ENCODE results near the gene LPP. TPM values are rescaled to one million over a fixed set of nuclear protein-coding genes. Genes with fewer than 3 reads are reported as not detected.

LPP gene
- total RNA-seq, 4 donors from 2014 or later: 56.0 to 65.7 (median 58.1) TPM

- in situ Hi-C loops (cut with MboI; ENCODE audit: low sequenced_read_pairs in 4 of 4): loop anchor here in 3 of 4 donors (25.0 kb wide), 3 partner anchors 542 to 858 kb away; partner anchors contain the start of gene BCL6 (in 1 of the 3)
- H3K27ac ChIP-seq: peak overlapping the region; percentile 58 to 99 (median 84)
- H3K4me3 ChIP-seq: no peak overlapping the region
- no peaks in the 10 kb centered on the region for H3K36me3 ChIP-seq
- no peaks in the 10 kb centered on the region for H3K27me3 ChIP-seq
- no peak for DNase-seq
- intact Hi-C loops (cut with DNase I; ENCODE audit: low total_unique reads): loop anchor here (10.0 kb wide), 1 partner anchor 865 kb away; no protein-coding TSS in a partner anchor
- no peaks in the 10 kb centered on the region for H3K9me3 ChIP-seq
- peaks cover 43 to 48% of the 10 kb centered on the region in 2 donors for H3K4me1 ChIP-seq
- TF ChIP-seq POLR2A (IDR thresholded peaks at IDR 0.05): no peak
- TF ChIP-seq CTCF (IDR thresholded peaks at IDR 0.05 in 4 of 5, conservative IDR thresholded peaks at IDR 0.05 in 1 of 5): no peak
- peak in 1 of 2 donors; percentile 21 for ATAC-seq
These were observed 125.8 kb downstream of the LPP start for GRCh38 chr3:188279502-188280335.

- intact Hi-C loops (cut with DNase I; ENCODE audit: low total_unique reads) (loop anchor here (10.0 kb wide), 1 partner anchor 864 kb away; no protein-coding TSS in a partner anchor), in situ Hi-C loops (cut with MboI; ENCODE audit: low sequenced_read_pairs in 4 of 4) (loop anchor here in 3 of 4 donors (25.0 kb wide), 3 partner anchors 543 to 857 kb away; partner anchors contain the start of gene BCL6 (in 1 of the 3))
- Histone ChIP-seq H3K4me3 (no peak overlapping the region), H3K27me3 (no peaks in the 10 kb centered on the region), H3K27ac (peak overlapping the region; percentile 58 to 99 (median 84)), H3K9me3 (no peaks in the 10 kb centered on the region), H3K36me3 (no peaks in the 10 kb centered on the region), H3K4me1 (peaks cover 46 to 47% of the 10 kb centered on the region in 2 donors)
- ATAC-seq: no peak
- TF ChIP-seq POLR2A (IDR thresholded peaks at IDR 0.05): no peak
- TF ChIP-seq CTCF (IDR thresholded peaks at IDR 0.05 in 4 of 5, conservative IDR thresholded peaks at IDR 0.05 in 1 of 5): no peak
- DNase-seq: no peak
These were observed 126.7 kb downstream of the LPP start for GRCh38 chr3:188280627-188281026.

GRCh38 chr3:188282871-188283270, 128.9 kb downstream of the LPP start:
- no peaks in the 10 kb centered on the region for H3K36me3 ChIP-seq
- intact Hi-C loops (cut with DNase I; ENCODE audit: low total_unique reads): loop anchor here (10.0 kb wide), 1 partner anchor 862 kb away; no protein-coding TSS in a partner anchor
- DNase-seq: no peak
- no peaks in the 10 kb centered on the region for H3K27me3 ChIP-seq
- TF ChIP-seq POLR2A (IDR thresholded peaks at IDR 0.05): no peak
- TF ChIP-seq CTCF (IDR thresholded peaks at IDR 0.05 in 4 of 5, conservative IDR thresholded peaks at IDR 0.05 in 1 of 5): no peak
- no peaks in the 10 kb centered on the region for H3K9me3 ChIP-seq
- peak overlapping the region; percentile 72 to 99 (median 88) for H3K27ac ChIP-seq
- H3K4me3 ChIP-seq: no peak overlapping the region
- ATAC-seq: no peak
- in situ Hi-C loops (cut with MboI; ENCODE audit: low sequenced_read_pairs in 4 of 4): loop anchor here in 3 of 4 donors (25.0 kb wide), 3 partner anchors 546 to 854 kb away; partner anchors contain the start of gene BCL6 (in 1 of the 3)
- peaks cover 68 to 69% of the 10 kb centered on the region in 2 donors for H3K4me1 ChIP-seq

GRCh38 chr3:188283347-188283746, 129.4 kb downstream of the LPP start:
- Histone ChIP-seq H3K27ac (peak overlapping the region; percentile 72 to 99 (median 88)), H3K4me3 (no peak overlapping the region), H3K36me3 (no peaks in the 10 kb centered on the region), H3K4me1 (peaks cover 69 to 73% of the 10 kb centered on the region in 2 donors), H3K27me3 (no peaks in the 10 kb centered on the region), H3K9me3 (no peaks in the 10 kb centered on the region)
- DNase-seq: peak in 1 of 2 donors; percentile 56
- in situ Hi-C loops (cut with MboI; ENCODE audit: low sequenced_read_pairs in 4 of 4): loop anchor here in 3 of 4 donors (25.0 kb wide), 3 partner anchors 546 to 854 kb away; partner anchors contain the start of gene BCL6 (in 1 of the 3)
- intact Hi-C loops (cut with DNase I; ENCODE audit: low total_unique reads): loop anchor here (10.0 kb wide), 1 partner anchor 861 kb away; no protein-coding TSS in a partner anchor
- ATAC-seq: peak in 1 of 2 donors; percentile 17
- TF ChIP-seq CTCF (IDR thresholded peaks at IDR 0.05 in 4 of 5, conservative IDR thresholded peaks at IDR 0.05 in 1 of 5) (no peak), POLR2A (IDR thresholded peaks at IDR 0.05) (no peak)

Measured in gastrocnemius medialis (tissue), 4 donors.